Measurements from ENCODE around the gene PMM1. TPM values are rescaled to one million over a fixed set of nuclear protein-coding genes. Genes with fewer than 3 reads are reported as not detected.

The PMM1 gene
- total RNA-seq, 1 donor from 2014 or later: 39.4 TPM

DNA sequence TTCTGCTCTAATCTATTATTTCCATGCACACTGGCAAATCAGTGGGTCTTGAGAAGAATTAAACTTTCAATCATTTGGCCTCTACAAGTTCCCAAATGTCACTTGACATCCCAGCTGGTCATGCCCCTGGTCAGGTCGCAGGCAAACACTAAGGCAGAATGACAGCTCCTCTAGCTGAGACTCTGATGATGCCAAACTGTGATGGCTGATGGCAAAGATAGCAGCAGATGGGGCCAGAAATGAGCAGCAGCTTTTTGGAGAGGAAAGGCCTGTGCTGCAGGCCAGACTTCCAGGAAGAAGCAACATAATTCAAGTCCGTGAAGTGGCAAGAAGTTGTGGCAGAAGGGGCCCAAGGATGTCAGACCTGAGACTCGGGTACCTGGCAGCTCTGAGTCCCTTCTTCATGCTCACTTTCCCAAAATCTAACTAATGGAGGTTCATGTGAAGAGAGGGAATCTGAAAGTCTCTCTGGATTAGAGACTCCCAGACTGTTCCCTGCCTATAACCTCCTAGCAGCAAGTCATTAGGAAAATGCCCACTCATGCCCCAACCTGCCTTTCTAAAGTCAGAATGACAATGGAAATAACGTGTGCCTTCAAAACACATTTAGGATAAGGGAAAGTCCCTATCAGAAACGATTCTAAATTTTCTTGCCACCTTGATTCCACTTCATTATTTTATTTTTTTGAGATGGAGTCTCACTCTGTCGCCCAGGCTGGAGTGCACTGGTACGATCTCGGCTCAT is 9.4 kb upstream of the PMM1 start:
- Histone ChIP-seq H3K9me3 (ENCODE audit: insufficient read depth, low read depth, low read length) (no peaks in the 10 kb centered on the region), H3K4me1 (ENCODE audit: insufficient read depth, low read length) (peaks cover 18% of the 10 kb centered on the region), H3K4me3 (ENCODE audit: insufficient read depth, low read depth, low read length) (no peak overlapping the region), H3K27me3 (ENCODE audit: insufficient read depth, low read length) (no peaks in the 10 kb centered on the region), H3K27ac (ENCODE audit: low read depth, low read length) (peak overlapping the region; percentile 74), H3K36me3 (ENCODE audit: insufficient read depth, low read length) (peaks cover 19% of the 10 kb centered on the region), H4K20me1 (ENCODE audit: insufficient read depth, low read length) (peaks cover 4% of the 10 kb centered on the region), H3K4me2 (ENCODE audit: low read length) (no peak overlapping the region), H3K9ac (ENCODE audit: low read length) (peak overlapping the region; percentile 51), H3K79me2 (ENCODE audit: insufficient read depth, low read length) (no peaks in the 10 kb centered on the region), H2AFZ (ENCODE audit: low read depth, low read length) (no peak overlapping the region)
- Mint-ChIP-seq H3K27me3 (ENCODE audit: low read depth, unreplicated experiment) (no peaks in the 10 kb centered on the region), H3K36me3 (ENCODE audit: low read depth, unreplicated experiment) (peaks cover 20% of the 10 kb centered on the region), H3K4me1 (ENCODE audit: low read depth, unreplicated experiment) (peaks cover 22% of the 10 kb centered on the region), H3K9me3 (ENCODE audit: unreplicated experiment) (no peaks in the 10 kb centered on the region), H3K27ac (ENCODE audit: unreplicated experiment) (no peak overlapping the region), H3K4me3 (ENCODE audit: unreplicated experiment) (no peak overlapping the region)
- FAIRE-seq (no peak), DNase-seq (ENCODE audit: low read depth) (no peak)
- TF ChIP-seq, protein P1, sequence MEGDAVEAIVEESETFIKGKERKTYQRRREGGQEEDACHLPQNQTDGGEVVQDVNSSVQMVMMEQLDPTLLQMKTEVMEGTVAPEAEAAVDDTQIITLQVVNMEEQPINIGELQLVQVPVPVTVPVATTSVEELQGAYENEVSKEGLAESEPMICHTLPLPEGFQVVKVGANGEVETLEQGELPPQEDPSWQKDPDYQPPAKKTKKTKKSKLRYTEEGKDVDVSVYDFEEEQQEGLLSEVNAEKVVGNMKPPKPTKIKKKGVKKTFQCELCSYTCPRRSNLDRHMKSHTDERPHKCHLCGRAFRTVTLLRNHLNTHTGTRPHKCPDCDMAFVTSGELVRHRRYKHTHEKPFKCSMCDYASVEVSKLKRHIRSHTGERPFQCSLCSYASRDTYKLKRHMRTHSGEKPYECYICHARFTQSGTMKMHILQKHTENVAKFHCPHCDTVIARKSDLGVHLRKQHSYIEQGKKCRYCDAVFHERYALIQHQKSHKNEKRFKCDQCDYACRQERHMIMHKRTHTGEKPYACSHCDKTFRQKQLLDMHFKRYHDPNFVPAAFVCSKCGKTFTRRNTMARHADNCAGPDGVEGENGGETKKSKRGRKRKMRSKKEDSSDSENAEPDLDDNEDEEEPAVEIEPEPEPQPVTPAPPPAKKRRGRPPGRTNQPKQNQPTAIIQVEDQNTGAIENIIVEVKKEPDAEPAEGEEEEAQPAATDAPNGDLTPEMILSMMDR (IDR thresholded peaks at IDR 0.05; ENCODE audit: insufficient read depth, low read depth, low read length): no peak
- TF ChIP-seq EZH2 (IDR thresholded peaks at IDR 0.05; ENCODE audit: insufficient read depth, low read length): no peak

DNA sequence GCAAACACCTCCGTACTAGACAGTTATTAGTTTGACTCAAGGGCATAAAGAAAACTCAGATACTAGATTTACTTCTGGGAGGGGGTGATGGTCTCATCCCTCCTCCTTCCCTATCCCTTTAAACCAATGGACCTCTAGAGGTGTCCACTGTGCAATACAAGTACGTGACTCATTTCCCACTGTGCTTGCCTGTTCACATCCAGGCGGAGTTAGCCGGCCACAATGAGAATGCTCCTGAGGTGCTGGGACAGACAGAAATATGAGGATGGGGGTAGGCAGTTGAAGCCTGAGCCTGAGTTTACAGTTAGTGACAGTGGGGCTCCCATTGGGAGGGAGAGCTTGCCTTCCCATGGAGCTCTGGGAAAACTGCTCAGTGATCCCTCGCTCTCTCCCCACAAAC is 8.4 kb upstream of the PMM1 start:
- peaks cover 4% of the 10 kb centered on the region for H4K20me1 ChIP-seq (ENCODE audit: insufficient read depth, low read length)
- TF ChIP-seq, protein P1 (IDR thresholded peaks at IDR 0.05; ENCODE audit: insufficient read depth, low read depth, low read length): no peak
- no peak for TF ChIP-seq EZH2 (IDR thresholded peaks at IDR 0.05; ENCODE audit: insufficient read depth, low read length)
- DNase-seq (ENCODE audit: low read depth) (peak; percentile 83), FAIRE-seq (peak; percentile 64)
- peak overlapping the region; percentile 30 for H2AFZ ChIP-seq (ENCODE audit: low read depth, low read length)
- Mint-ChIP-seq H3K9me3 (ENCODE audit: unreplicated experiment) (no peaks in the 10 kb centered on the region), H3K4me1 (ENCODE audit: low read depth, unreplicated experiment) (peaks cover 22% of the 10 kb centered on the region), H3K36me3 (ENCODE audit: low read depth, unreplicated experiment) (peaks cover 20% of the 10 kb centered on the region), H3K27me3 (ENCODE audit: low read depth, unreplicated experiment) (no peaks in the 10 kb centered on the region), H3K27ac (ENCODE audit: unreplicated experiment) (peak overlapping the region; percentile 94), H3K4me3 (ENCODE audit: unreplicated experiment) (peak overlapping the region; percentile 54)
- H3K4me3 ChIP-seq (ENCODE audit: insufficient read depth, low read depth, low read length): no peak overlapping the region
- H3K27me3 ChIP-seq (ENCODE audit: insufficient read depth, low read length): no peaks in the 10 kb centered on the region
- peak overlapping the region; percentile 64 for H3K4me2 ChIP-seq (ENCODE audit: low read length)
- peak overlapping the region; percentile 51 for H3K9ac ChIP-seq (ENCODE audit: low read length)
- H3K79me2 ChIP-seq (ENCODE audit: insufficient read depth, low read length): no peaks in the 10 kb centered on the region
- peaks cover 18% of the 10 kb centered on the region for H3K4me1 ChIP-seq (ENCODE audit: insufficient read depth, low read length)
- no peaks in the 10 kb centered on the region for H3K9me3 ChIP-seq (ENCODE audit: insufficient read depth, low read depth, low read length)
- H3K27ac ChIP-seq (ENCODE audit: low read depth, low read length): peak overlapping the region; percentile 74
- peaks cover 16% of the 10 kb centered on the region for H3K36me3 ChIP-seq (ENCODE audit: insufficient read depth, low read length)

DNA sequence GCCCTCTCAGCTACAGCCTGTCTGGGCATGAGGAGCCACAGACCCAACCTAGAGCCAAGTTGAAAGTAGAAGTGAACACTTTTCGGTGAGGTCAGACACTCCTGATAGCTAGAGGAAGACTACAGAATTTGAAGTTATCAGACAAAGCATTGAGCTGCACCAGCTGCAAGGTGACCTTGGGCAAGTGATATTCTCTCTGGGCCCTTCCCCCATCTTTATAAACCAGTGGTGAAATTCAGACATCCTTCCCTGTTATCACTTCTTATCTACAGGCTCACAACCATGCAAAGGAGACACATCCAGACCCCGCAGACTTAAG is 8.0 kb upstream of the PMM1 start:
- Mint-ChIP-seq H3K27ac (ENCODE audit: unreplicated experiment) (peak overlapping the region; percentile 94), H3K36me3 (ENCODE audit: low read depth, unreplicated experiment) (peaks cover 15% of the 10 kb centered on the region), H3K4me3 (ENCODE audit: unreplicated experiment) (no peak overlapping the region), H3K9me3 (ENCODE audit: unreplicated experiment) (no peaks in the 10 kb centered on the region), H3K4me1 (ENCODE audit: low read depth, unreplicated experiment) (peaks cover 22% of the 10 kb centered on the region), H3K27me3 (ENCODE audit: low read depth, unreplicated experiment) (no peaks in the 10 kb centered on the region)
- Histone ChIP-seq H3K27me3 (ENCODE audit: insufficient read depth, low read length) (no peaks in the 10 kb centered on the region), H3K9ac (ENCODE audit: low read length) (no peak overlapping the region), H3K9me3 (ENCODE audit: insufficient read depth, low read depth, low read length) (no peaks in the 10 kb centered on the region), H4K20me1 (ENCODE audit: insufficient read depth, low read length) (peaks cover 4% of the 10 kb centered on the region), H3K27ac (ENCODE audit: low read depth, low read length) (no peak overlapping the region), H3K4me1 (ENCODE audit: insufficient read depth, low read length) (peaks cover 18% of the 10 kb centered on the region), H3K4me2 (ENCODE audit: low read length) (peak overlapping the region; percentile 64), H2AFZ (ENCODE audit: low read depth, low read length) (no peak overlapping the region), H3K36me3 (ENCODE audit: insufficient read depth, low read length) (peaks cover 15% of the 10 kb centered on the region), H3K79me2 (ENCODE audit: insufficient read depth, low read length) (no peaks in the 10 kb centered on the region), H3K4me3 (ENCODE audit: insufficient read depth, low read depth, low read length) (no peak overlapping the region)
- TF ChIP-seq EZH2 (IDR thresholded peaks at IDR 0.05; ENCODE audit: insufficient read depth, low read length): no peak
- TF ChIP-seq, protein P1 (IDR thresholded peaks at IDR 0.05; ENCODE audit: insufficient read depth, low read depth, low read length): no peak
- DNase-seq (ENCODE audit: low read depth) (no peak), FAIRE-seq (no peak)
